Measurements from ENCODE around the gene MYLK4.
A peak's percentile ranks its signal among the peaks of the same experiment; 100 is the strongest.

MYLK4 gene

DNA sequence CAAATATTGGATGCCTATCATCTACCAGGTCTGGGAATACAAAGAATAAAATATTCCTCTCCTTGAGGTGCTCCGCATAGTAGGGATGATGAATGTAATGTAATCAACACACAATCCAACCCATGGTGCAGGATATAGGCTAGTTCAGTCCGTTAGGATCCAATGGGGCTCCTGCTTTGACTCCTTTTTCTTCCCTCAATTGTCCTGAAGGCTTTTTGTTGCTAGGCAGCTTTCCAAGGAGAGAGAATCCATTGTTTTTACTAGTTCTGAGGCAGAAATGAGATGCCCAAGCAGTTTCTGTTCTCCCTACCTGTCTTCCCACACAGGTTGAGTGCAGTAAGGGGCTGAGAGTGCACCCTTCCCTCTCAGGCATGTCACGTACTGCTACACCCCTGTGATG is 26.5 kb upstream of the MYLK4 start:
- DNase-seq = no peak

DNA sequence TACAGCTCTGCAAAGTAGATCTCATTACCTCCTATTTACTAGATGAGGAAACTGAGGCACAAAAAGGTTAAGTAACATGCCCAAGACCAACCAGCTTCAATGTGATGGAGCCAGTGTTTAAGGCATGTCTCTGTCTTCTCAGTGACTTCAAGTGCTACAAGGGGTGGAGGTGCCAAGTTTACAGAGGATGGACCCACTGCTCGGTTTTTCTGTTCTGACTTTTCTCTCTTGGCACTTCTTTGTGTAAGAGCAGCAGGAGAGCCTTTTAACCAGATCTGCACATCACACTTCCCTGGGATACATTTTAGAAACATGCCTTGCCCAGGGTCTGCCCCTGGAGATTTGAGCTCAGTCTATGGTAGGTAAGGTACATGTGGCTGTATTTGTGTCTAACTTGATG is 24.3 kb upstream of the MYLK4 start:
- no peak for DNase-seq

DNA sequence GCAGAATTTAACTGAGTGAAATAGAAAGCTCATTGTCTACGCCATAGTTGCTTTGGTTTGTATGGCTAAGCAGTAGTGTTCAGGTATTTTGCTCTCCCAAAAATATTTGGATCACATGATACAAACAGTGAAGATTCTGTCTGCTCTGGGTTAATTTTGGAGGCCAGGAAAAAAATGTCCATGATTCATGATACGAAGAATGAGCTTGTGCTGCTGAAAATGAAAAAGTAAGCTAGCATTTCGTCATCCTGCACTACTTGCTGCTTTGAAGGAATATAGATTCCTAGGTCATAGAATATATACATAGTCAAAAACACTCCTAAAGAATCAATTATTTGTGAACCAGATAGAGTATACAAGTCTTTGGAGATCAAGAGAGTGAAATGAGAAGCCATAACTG is 22.7 kb upstream of the MYLK4 start:
- no peak for DNase-seq

DNA sequence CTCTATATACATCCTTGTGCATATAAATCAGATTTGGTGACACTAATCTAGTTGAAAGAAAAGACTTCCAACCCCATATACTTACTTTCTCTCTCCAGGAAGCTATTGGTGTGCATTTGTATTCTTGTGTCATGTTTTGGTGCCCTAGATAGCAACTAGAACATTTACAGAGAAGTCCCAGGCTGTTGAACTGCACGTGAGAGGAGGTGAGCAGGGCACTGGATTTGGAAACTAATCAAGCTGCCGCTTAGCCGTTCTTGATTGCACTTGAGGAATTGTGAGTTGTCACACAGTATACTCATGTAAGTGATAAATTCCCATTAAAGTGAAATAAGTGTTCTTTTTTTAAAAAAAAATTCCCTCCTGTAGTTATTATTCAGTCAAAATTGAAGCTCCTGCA is 22.1 kb upstream of the MYLK4 start:
- DNase-seq = no peak

DNA sequence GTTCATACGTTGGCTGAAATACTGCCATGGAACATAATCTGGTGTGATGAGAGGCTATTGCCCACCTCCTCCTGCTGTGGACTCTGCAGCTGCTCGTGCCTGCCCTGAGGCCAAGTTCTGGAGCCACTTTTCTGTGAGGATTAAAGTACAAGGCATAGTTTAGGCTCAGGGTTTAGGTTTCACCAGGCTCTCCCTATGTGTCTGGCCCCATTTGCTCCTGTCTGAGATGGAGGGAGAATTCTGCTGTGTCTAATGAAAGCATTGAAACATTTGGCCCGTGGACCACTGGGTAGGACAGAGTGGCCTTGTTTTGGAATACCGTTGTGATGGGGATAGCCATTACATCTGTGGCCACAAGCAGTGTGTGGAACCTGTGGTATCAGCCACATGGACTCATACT is 20.4 kb upstream of the MYLK4 start:
- no peak for DNase-seq

DNA sequence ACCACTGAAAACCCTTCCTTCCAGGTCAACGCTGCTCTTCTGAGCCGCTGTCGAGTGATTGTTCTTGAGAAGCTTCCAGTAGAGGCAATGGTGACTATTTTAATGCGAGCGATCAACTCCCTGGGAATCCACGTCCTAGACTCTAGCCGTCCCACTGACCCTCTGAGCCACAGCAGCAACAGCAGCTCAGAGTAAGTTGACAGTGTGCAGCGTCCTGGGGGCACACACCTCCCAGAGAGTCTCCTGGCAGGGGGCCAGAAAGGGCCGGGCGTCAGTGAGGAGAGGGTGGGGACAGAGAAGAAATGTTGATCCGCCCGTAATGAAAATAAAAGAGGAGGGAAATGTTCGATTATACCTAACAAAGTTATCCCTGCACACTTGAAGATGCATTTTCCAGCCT is 19.4 kb upstream of the MYLK4 start:
- peak in 1 of 6 experiments; percentile 14 for DNase-seq

DNA sequence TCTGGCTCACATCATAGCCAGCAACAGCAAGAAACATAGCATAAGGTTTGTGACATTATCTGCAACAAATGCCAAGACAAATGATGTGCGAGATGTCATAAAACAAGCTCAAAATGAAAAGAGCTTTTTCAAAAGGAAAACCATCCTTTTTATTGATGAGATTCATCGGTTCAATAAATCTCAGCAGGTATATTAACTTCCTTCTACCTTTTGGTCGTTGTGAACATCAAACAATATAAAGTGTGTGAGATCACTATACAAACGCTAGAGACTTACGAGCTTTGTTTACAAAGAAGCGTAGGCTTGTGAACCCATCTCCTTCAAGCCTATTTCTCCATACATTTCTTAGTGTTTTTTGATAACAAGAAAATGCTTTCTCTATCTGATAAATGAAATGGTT is 18.0 kb upstream of the MYLK4 start:
- DNase-seq = no peak

DNA sequence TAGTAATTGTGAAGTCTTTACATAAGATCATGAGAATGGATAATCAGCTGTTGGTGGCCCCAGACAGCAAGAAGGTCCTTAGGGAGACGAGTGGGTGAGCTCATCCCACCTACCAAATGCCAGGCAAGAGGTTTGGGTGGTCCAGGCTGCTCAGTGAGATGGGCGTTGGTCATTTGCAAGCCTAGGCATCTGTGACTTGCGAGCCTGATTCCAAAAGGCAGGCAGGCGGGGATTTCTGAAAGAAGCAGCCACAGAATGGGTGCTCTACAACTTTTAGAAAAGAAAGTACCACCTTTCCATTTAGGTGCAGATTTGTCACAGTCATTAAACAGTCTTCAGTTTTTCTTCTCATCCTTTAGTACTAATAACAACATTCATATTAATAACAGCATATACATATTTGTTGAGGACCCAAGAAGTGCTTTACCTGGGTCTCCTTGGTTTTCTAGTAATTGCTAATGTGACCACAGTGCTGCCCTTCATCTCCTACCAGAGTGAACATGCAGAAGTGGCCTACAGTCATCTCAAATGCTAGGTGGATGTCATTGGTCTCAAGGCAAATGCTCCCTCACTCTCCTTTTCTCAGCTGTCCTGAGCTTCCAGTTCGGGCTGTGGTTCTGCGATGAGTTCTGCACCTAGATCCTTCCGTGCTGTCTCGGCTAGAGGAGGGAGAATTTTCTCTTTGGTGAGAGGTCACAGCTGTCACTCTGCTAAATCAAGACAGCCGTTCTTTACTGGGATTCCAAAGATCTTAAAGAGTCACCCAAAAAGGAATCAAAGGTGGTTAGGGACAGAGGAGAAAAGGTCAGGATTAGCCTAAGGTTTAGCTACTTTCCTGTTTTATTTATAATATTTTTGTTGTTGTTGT is 17.2 kb upstream of the MYLK4 start:
- DNase-seq = no peak

DNA sequence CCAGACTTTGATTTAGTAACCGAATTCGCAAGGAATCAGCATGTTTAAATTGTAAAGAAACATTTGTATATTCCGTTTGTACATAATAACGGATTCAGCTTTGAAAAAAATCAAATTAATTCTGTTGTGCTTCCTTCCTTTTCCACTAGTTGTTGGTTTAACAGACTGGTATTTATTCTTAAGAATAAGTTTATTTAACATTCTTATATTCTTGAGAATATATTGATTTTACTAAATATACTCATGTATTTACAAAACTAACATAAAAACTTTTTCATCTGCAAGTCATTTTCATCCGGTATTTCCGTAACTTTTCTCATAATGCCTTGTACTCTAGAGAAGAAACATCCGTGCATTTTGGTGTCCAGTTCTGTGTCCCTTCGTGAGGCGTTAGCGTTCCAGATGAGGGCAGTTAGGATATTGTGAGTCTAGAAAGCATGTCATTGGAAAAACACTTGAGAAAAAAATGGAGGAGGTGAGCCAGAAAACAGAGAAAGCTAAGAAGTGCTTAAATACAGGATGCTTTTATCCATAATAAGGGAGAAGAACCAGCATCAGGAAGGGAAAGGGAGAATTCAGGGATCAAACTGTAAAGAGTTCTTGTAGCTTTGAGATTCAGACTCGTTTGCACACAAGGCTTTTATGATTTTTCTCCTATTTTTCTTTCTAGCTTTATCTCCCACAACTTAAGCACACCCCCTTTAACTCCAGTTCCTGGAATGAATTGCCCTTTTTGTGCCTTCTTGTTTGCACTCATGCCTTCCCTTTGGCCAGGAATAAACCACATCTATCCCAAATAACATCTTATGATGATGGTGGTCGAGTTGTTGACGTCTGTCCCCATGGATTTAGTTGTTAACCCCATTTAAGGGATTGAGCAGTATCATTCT is 16.3 kb upstream of the MYLK4 start:
- no peak for DNase-seq

DNA sequence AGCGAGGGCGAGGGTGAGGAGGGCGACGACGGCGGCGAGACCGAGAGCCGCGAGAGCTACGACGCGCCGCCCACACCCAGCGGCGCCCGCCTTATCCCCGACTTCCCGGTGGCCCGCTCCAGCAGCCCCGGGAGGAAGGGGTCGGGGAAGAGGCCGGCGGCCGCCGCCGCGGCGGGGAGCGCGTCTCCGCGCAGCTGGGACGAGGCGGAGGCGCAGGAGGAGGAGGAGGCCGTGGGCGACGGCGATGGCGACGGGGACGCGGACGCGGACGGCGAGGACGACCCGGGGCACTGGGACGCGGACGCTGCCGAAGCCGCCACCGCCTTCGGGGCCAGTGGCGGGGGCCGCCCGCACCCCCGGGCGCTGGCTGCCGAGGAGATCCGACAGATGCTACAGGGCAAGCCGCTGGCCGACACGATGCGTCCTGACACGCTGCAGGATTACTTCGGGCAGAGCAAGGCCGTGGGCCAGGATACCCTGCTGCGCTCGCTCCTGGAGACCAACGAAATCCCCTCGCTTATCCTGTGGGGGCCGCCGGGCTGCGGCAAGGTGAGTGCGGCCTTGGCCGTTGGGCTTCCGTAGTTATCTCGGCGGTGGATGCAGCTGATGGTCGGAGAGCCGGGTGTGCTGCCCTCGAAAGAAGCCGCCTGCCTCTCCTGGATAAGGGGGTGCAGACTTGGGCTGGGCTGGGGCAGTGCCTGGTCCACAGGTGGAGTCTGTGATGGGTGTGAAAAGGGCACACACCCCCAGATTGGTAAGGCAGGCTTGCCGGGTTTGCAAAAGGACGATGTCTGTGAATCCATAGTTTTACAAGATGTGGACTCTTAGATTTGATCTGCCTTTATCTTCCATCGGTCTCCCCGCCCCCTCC is 15.4 kb upstream of the MYLK4 start:
- peak in 3 of 6 experiments; percentile 37 to 53 (median 44) for DNase-seq

DNA sequence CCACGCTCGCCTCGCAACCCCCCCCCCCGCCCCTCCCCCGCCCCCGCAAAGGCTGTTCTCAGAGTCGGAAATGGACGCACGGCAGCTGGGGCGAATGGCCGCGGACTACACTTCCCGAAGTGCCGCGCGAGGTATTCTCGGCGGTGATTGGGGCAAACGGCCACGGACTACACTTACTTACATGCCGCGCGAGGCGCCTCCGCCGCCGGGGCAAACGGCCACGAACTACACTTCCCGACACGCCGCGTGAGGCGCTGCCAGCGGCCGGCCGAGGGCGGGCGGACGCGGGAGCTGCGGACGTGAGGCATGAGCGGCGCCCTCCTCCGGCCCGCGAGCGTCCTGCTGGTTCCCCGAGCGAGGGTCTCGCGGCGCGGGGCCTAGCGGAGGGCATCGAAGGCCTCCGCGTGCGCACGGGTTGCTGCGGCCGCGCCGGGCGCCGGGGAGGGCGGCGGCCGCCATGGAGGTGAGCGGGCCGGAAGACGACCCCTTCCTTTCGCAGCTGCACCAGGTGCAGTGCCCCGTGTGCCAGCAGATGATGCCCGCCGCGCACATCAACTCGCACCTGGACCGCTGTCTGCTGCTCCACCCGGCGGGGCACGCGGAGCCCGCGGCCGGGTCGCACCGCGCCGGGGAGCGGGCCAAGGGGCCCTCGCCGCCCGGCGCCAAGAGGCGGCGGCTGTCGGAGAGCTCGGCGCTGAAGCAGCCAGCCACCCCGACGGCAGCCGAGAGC is 14.6 kb upstream of the MYLK4 start, which contains the start of gene WRNIP1:
Gene WRNIP1 (plus strand): TSS at position 228 of the 730 bp plus-strand sequence. CDS start 230 bp downstream, at position 458.
- DNase-seq = peak; percentile 91 to 97 (median 96)

DNA sequence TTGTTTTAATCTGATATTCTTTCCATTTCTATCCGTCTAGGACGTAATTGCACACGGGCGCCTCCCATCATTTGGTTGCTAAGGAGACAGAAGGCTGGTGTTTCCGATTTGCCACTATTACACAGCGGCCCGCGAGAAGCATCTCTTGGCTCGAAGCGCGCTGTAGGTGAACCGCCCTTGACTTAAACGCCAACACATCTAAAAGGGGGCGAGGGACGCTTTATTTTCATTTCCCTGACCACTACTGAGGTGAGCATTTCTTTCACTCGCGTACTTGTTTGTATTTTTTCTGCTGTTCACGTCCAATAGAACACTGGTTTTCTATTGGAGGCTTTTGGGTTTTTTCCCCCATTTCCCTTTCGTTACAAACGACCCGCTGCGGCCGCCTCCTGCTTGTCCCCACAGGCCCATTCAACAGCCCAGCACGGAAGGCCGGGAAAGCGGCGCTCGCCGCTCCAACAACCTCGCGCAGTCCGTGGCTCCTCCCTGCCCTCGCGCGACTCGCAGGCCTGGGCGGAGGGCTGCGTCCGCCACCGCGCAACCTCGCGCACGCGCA is 14.0 kb upstream of the MYLK4 start:
- DNase-seq = peak; percentile 68 to 90 (median 78)

DNA sequence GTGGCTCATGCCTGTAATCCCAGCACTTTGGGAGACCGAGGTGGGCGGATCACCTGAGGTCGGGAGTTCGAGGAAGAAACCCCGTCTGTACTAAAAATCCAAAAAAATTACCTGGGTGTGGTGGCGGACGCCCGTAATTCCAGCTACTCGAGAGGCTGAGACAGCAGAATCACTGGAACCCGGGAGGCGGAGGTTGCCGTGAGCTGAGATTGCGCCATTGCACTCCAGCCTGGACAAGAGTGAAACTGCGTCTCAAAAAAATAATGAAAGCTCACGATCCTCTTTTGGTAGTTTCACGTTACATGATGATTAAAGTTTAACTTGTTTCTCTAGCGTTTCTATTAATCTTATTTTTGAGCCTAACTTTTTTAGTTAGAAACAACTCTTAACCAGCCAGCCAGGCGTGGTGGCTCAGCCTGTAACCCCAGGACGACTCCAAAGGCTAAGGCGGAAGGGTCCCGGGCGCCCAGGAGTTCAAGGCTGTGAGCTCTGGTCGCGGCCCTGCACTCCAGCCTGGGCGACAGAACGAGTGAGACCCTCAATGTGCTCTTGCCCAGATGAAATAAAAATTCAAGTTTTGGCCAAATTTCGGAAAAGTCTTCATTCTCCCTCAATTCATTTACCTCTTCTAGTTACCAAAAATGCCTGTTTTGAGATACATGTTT is 13.3 kb upstream of the MYLK4 start:
- peak in 1 of 6 experiments; percentile 3 for DNase-seq

DNA sequence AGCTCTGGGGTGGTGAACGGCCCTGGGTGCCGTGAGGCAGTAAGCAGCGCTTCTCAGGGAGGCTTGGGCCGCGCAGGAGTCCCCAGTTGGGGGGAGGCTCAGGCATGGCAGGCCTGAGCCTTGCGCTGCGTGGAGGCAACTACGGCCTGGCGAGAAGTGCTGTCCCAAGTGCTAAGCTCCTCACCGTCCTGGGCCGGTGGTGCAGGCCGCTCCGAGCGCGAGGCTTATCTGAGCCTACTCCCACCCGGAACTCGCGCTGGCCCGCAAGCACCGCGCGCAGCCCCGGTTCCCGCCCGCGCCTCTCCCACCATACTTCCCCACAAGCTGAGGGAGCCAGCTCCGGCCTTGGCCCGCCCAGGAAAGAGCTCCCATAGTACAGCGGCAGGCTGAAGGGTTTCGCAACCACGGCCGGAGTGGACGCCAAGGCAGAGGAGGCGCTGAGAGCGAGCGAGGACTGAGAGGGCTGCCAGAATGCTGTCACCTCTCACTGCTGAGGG is 12.7 kb upstream of the MYLK4 start:
- DNase-seq = no peak

DNA sequence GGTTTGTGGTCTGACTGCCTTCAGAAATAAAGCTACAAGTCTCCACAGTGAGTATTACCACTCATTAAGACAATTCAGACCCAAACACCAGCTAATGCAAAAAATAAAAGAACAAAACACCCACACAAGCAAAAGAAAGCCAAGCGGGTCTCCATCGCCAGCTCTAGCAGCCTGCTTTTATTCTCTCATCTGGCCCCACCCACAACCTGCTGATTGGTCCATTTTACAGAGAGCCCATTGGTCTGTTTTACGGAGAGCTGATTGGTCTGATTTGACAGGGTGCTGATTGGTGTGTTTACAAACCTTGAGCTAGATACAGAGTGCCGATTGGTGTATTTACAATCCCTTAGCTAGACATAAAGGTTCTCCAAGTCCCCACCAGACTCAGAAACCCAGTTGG is 12.1 kb upstream of the MYLK4 start:
- DNase-seq = peak in 1 of 6 experiments; percentile 3

DNA sequence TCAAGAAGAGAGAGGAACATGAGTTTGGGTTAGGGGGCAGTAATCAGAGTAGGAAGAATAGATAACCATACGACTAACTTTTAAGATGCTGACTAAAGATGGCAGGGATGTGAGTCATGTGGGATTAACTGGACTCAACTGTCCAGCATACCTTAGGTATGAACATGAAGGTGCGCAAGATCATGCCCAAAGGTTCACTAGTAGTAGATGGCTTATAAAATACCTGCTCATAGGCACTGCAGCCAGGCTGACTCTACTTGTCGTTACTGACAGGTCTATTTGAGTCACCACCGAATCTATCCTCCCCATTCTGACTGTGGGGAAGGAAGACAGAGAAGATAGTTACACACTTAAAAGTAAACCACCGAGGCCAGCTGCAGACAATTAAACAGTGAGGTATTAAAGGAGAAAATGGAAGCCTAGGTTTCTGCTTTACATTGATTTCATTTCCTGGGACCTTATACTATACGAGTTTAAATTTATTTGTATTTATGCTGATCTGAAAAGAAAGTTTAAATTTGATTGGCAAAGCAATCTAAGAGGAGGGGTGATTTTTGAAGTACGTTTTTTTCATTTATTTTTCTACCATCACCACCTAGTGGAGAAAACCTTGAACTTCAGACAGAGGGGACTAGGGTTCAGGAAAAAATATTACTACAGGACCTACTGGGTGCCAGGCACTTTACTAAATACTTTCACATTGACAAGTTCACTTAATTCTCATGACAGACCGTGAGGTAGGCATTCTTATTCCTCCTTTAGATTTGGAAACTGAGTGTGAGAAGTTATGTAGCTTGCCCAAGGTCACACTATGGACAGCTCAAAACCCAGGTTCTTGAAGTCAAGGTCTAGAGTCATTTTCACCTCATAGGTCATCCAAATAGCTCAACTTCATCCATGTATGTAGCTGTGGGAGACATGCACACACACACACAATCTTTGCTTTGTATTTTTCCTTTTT is 10.4 kb upstream of the MYLK4 start:
- DNase-seq = peak in 2 of 6 experiments; percentile 43 to 71

DNA sequence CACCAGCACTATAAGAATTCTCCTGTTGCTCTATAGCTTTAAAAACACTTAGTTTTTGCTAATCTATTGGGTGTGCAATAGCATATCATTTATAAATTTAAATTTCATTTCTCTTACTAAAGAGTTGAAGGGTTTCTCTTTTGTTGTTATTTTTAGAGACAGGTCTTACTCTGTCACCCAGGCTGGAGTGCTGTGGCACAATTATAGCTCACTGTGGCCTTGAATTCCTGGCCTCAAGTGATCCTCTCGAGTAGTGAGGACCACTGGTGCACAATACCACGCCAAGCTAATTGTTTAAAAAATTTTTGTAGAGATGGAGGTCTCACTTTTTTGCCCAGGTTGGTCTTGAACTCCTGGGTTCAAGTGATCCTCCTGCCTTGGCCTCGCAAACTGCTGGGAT is 8.3 kb upstream of the MYLK4 start:
- no peak for DNase-seq

DNA sequence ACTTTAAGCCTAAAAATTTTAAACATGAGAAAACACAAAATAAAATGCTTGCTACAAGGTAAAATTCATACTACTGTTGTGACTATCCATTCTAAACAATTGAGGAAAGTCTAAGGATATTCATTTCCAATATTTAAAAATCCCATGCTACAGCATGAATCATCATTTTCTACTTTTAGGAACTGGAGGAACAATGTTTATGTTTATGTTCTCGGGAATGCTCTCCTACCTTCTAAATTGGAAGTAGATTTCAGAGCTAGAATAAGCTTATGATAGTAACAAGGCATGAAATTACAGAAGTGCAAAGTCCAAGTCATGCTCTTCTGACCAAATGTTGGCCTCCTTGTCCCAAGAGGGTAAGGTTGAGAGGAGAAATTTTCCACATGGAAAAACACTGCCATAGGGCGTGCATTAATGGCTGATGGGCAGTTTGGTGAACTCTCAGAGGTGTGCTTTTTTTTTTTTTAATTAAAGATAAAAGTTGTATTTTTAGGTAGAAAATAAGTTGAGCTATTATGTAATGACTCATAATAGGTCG is 6.0 kb upstream of the MYLK4 start:
- no peak for DNase-seq

DNA sequence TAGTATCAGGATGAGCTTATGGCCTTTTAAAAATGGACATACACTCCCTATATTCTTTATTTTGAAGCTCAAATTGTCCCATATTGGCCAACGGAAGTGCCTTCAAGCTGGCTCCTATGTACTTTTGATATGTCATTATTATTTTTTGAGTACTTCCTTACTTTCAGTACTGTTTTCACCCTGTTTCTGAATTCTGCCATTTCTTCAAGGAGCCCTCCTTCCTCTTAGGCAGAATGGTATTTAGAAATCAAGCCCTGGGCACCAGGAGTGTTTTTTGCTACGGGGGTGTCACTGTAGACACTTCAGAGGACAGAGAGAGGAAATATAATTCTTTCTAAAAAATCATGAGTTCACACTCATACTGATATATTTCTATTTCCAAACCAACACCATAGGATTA is 5.5 kb upstream of the MYLK4 start:
- no peak for DNase-seq

Measured in stimulated activated naive CD4-positive, alpha-beta T cell (primary cell).